Measurements from ENCODE around the gene SLC1A3.

Gene SLC1A3

DNA sequence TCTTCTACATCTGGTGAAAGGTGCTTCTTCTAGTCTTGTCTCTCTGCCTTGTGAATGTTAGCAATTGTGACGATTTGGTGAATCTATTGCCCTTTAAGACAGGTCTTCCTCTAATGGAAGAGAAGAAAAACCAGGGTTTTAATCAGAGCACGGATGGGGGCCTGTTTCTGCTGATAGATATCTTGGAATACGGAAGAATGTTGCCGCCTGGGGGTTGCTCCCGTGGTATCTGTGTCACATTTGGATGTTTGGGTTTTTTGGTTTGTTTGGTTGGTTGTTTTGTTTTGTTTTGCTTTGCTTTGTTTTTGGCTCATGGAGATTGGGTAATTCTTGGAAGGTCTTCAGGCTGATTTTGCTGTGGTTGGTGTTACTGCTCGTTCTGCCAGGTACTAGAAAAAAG lies 9.7 kb upstream of the SLC1A3 start:
- no peak overlapping the region for H3K27ac ChIP-seq (replicated peaks)
- no peaks in the 10 kb centered on the region for H3K27me3 ChIP-seq (ENCODE audit: insufficient read depth, poor library complexity, severe bottlenecking)
- DNase-seq (ENCODE audit: low read depth in 1 of 2, low spot score in 1 of 2): no peak
- no peak for TF ChIP-seq SPI1 (IDR thresholded peaks at IDR 0.05; ENCODE audit: borderline replicate concordance, low read depth)
- TF ChIP-seq GABPA (IDR thresholded peaks at IDR 0.05; ENCODE audit: low read depth): no peak
- TF ChIP-seq, protein P1, sequence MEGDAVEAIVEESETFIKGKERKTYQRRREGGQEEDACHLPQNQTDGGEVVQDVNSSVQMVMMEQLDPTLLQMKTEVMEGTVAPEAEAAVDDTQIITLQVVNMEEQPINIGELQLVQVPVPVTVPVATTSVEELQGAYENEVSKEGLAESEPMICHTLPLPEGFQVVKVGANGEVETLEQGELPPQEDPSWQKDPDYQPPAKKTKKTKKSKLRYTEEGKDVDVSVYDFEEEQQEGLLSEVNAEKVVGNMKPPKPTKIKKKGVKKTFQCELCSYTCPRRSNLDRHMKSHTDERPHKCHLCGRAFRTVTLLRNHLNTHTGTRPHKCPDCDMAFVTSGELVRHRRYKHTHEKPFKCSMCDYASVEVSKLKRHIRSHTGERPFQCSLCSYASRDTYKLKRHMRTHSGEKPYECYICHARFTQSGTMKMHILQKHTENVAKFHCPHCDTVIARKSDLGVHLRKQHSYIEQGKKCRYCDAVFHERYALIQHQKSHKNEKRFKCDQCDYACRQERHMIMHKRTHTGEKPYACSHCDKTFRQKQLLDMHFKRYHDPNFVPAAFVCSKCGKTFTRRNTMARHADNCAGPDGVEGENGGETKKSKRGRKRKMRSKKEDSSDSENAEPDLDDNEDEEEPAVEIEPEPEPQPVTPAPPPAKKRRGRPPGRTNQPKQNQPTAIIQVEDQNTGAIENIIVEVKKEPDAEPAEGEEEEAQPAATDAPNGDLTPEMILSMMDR (IDR thresholded peaks at IDR 0.05; ENCODE audit: insufficient read depth, low read length): no peak
- no peak for TF ChIP-seq REST (IDR thresholded peaks at IDR 0.05; ENCODE audit: insufficient replicate concordance, low read depth)
- TF ChIP-seq POLR2AphosphoS5 (IDR thresholded peaks at IDR 0.05; ENCODE audit: low read depth): no peak
- no peak overlapping the region for H3K4me3 ChIP-seq (replicated peaks; ENCODE audit: insufficient read depth, low read length)

DNA sequence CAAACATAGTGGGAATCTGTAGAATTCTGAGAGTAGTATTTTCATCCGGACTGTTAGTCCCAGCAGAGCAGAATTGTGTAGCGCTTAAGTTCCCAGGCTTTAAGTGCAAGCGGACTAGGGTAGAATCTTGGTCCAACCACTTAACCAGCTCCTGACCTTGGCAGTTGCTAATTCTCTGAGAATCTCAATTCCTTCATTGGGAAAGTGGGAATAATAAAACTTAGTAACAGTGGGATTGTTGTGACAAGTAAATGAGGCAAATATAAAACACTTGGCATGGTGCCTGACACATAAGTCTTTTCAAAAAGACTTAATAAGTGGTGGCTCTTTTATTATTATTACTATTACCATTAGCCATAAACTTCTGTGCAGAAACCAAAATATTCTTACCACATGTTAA lies 8.4 kb upstream of the SLC1A3 start:
- H3K27me3 ChIP-seq (ENCODE audit: insufficient read depth, poor library complexity, severe bottlenecking): no peaks in the 10 kb centered on the region
- no peak for DNase-seq (ENCODE audit: low read depth in 1 of 2, low spot score in 1 of 2)
- H3K27ac ChIP-seq (replicated peaks): no peak overlapping the region
- TF ChIP-seq, protein P1 (IDR thresholded peaks at IDR 0.05; ENCODE audit: insufficient read depth, low read length): no peak
- TF ChIP-seq SPI1 (IDR thresholded peaks at IDR 0.05; ENCODE audit: borderline replicate concordance, low read depth) (no peak), POLR2AphosphoS5 (IDR thresholded peaks at IDR 0.05; ENCODE audit: low read depth) (no peak), GABPA (IDR thresholded peaks at IDR 0.05; ENCODE audit: low read depth) (no peak), REST (IDR thresholded peaks at IDR 0.05; ENCODE audit: insufficient replicate concordance, low read depth) (no peak)
- H3K4me3 ChIP-seq (replicated peaks; ENCODE audit: insufficient read depth, low read length): no peak overlapping the region

GRCh38 chr5:36599986-36600779 lies 6.2 kb upstream of the SLC1A3 start:
- no peak for DNase-seq (ENCODE audit: low read depth in 1 of 2, low spot score in 1 of 2)
- TF ChIP-seq SPI1 (IDR thresholded peaks at IDR 0.05; ENCODE audit: borderline replicate concordance, low read depth) (no peak), POLR2AphosphoS5 (IDR thresholded peaks at IDR 0.05; ENCODE audit: low read depth) (no peak), REST (IDR thresholded peaks at IDR 0.05; ENCODE audit: insufficient replicate concordance, low read depth) (no peak), GABPA (IDR thresholded peaks at IDR 0.05; ENCODE audit: low read depth) (no peak)
- TF ChIP-seq, protein P1 (IDR thresholded peaks at IDR 0.05; ENCODE audit: insufficient read depth, low read length): no peak

More at GRCh38 chr5:36599986-36600779, 6.2 kb upstream of the SLC1A3 start:
- no peak overlapping the region for H3K4me3 ChIP-seq (replicated peaks; ENCODE audit: insufficient read depth, low read length)
- H3K27me3 ChIP-seq (ENCODE audit: insufficient read depth, poor library complexity, severe bottlenecking): no peaks in the 10 kb centered on the region
- H3K27ac ChIP-seq (replicated peaks): no peak overlapping the region

Data from HL-60 (cell line).